ENCODE results near the gene TMPRSS13.
"Not testable (repeated sequence)": the region's sequence is repeated elsewhere in the genome, so short reads cannot be mapped to it uniquely, and the experiment has no call there.

Gene TMPRSS13

DNA sequence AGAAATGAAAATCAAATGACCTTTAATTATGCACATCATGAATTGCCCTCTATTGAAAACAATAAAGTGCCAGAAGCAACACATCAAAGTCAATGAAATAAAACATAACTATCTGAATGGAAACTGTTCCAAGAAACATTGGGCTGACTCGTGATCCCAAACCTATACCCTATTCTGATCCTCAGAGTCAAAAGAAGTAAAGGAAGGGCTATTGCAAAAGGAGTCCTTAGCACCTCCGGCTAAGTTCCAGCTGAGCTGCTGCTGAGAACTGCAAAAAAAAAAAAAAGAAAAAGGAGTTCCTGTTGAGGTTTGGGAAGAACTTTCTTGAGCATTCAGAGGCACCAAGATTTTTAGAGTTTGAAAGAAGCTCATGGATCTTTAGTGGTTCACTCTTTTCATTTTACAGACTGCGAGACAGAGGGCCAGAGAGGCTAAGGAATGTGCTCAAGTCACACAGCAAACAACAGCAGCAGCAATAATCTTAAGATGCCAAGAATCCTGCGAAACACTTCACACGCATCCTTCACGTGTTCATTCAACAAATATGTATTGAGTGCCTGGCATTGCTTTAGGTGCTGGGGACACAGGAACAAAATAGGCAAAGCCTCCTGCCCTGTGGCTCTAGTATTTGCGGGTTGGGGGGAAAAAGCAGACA is 841 bp upstream of the TMPRSS13 start:
- H3K36me3 ChIP-seq (ENCODE audit: low read depth), result no peaks in the 10 kb centered on the region
- no peak overlapping the region for H3K27ac ChIP-seq (ENCODE audit: poor library complexity, severe bottlenecking)
- H3K9me3 ChIP-seq (ENCODE audit: severe bottlenecking), result no peaks in the 10 kb centered on the region
- H3K4me3 ChIP-seq (ENCODE audit: severe bottlenecking), result no peak overlapping the region
- H3K4me1 ChIP-seq (ENCODE audit: insufficient read depth, poor library complexity, severe bottlenecking), result peaks cover 7% of the 10 kb centered on the region
- no peaks in the 10 kb centered on the region for H3K27me3 ChIP-seq (ENCODE audit: insufficient read depth, poor library complexity, severe bottlenecking)
- TF ChIP-seq, protein P1, sequence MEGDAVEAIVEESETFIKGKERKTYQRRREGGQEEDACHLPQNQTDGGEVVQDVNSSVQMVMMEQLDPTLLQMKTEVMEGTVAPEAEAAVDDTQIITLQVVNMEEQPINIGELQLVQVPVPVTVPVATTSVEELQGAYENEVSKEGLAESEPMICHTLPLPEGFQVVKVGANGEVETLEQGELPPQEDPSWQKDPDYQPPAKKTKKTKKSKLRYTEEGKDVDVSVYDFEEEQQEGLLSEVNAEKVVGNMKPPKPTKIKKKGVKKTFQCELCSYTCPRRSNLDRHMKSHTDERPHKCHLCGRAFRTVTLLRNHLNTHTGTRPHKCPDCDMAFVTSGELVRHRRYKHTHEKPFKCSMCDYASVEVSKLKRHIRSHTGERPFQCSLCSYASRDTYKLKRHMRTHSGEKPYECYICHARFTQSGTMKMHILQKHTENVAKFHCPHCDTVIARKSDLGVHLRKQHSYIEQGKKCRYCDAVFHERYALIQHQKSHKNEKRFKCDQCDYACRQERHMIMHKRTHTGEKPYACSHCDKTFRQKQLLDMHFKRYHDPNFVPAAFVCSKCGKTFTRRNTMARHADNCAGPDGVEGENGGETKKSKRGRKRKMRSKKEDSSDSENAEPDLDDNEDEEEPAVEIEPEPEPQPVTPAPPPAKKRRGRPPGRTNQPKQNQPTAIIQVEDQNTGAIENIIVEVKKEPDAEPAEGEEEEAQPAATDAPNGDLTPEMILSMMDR (IDR thresholded peaks at IDR 0.05; ENCODE audit: poor library complexity, severe bottlenecking), result no peak
- DNase-seq (ENCODE audit: low spot score) (no peak), ATAC-seq (ENCODE audit: low read depth) (no peak)

DNA sequence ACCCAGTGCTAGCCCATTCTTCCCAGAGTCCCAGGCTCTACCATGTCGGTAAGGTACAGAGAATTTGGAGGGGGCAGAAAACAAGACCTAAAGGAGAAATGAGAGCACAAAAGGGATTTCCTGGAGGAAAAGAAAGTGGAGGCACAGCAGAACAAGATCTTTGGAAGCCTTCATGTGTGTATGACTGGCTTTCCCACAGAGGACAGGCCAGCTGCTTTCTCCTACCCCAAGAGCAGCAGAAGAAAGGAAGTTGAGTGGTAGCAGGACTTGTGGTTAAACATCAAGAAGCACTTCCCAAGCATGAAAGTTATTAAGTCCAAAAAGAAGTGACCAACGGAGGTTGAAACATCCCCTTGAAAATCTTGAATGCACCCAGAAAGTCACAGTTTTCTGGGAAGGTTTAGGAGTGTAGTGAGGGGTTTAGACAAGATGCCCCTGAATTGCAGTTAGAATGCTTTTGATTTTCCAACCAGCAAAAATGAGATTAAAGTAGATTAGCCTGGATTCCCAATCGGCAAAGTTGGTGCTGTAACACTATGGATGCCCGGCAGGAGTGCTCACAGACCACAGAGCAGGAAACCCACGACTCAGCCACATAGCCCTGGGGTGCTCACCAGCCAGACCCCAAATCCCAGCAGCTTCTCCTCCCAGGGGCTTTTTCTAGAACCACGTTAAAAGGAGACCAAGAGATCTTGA is 608 bp downstream of the TMPRSS13 start:
- H3K4me1 ChIP-seq (ENCODE audit: insufficient read depth, poor library complexity, severe bottlenecking), result peaks cover 7% of the 10 kb centered on the region
- TF ChIP-seq, protein P1 (IDR thresholded peaks at IDR 0.05; ENCODE audit: poor library complexity, severe bottlenecking), result no peak

DNA sequence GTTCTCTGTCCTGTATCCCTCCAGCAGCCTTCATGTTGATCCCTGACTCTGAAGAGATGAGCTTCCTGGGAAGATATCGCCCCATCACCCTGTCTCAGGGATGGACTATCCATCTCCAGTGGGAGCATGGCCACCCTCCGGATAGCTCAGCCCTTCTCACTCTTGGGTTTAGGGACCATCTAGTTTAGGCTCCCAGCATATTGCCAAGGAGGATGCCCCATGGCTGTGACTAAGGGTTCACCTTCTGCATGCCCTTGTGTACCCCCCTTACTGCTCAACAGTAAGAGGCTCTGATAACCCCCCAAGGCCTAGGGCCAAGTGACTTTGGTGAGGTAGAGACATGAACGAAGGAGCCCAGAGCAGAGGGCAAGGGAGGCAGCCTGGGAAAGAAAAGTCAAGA is 1.3 kb downstream of the TMPRSS13 start:
- peaks cover 7% of the 10 kb centered on the region for H3K4me1 ChIP-seq (ENCODE audit: insufficient read depth, poor library complexity, severe bottlenecking)
- H3K27ac ChIP-seq (ENCODE audit: poor library complexity, severe bottlenecking), result no peak overlapping the region
- H3K36me3 ChIP-seq (ENCODE audit: low read depth), result no peaks in the 10 kb centered on the region
- DNase-seq (ENCODE audit: low spot score), result no peak
- no peaks in the 10 kb centered on the region for H3K27me3 ChIP-seq (ENCODE audit: insufficient read depth, poor library complexity, severe bottlenecking)
- ATAC-seq (ENCODE audit: low read depth), result no peak
- no peaks in the 10 kb centered on the region for H3K9me3 ChIP-seq (ENCODE audit: severe bottlenecking)
- H3K4me3 ChIP-seq (ENCODE audit: severe bottlenecking), result no peak overlapping the region
- TF ChIP-seq, protein P1 (IDR thresholded peaks at IDR 0.05; ENCODE audit: poor library complexity, severe bottlenecking), result no peak

More for the DNA sequence above, 608 bp downstream of the TMPRSS13 start:
- H3K27me3 ChIP-seq (ENCODE audit: insufficient read depth, poor library complexity, severe bottlenecking), result no peaks in the 10 kb centered on the region
- no peak overlapping the region for H3K27ac ChIP-seq (ENCODE audit: poor library complexity, severe bottlenecking)
- peak; percentile 18; the same call in 2 of the 3 replicates for ATAC-seq (ENCODE audit: low read depth)
- DNase-seq (ENCODE audit: low spot score), result no peak
- H3K36me3 ChIP-seq (ENCODE audit: low read depth), result no peaks in the 10 kb centered on the region
- no peaks in the 10 kb centered on the region for H3K9me3 ChIP-seq (ENCODE audit: severe bottlenecking)
- no peak overlapping the region for H3K4me3 ChIP-seq (ENCODE audit: severe bottlenecking)

DNA sequence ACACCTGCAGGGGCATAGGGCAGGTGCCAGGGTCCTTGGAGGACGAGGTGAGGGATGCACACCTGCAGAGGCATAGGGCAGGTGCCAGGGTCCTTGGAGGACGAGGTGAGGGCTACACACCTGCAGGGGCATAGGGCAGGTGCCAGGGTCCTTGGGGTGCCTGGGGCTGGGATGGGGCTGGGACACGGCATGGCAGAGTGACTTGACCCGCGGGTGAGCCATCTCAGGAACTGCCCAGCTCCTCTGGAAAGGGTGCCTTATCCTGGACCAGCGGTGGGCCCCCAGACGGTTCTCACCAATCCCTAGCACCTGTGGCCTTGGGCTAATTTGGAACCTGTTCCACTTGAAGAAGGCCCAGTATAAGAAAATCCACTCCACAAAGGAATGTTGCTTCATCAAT is 3.0 kb downstream of the TMPRSS13 start:
- DNase-seq (ENCODE audit: low spot score); H3K4me1 ChIP-seq (ENCODE audit: insufficient read depth, poor library complexity, severe bottlenecking); H3K9me3 ChIP-seq (ENCODE audit: severe bottlenecking): not testable (repeated sequence)

DNA sequence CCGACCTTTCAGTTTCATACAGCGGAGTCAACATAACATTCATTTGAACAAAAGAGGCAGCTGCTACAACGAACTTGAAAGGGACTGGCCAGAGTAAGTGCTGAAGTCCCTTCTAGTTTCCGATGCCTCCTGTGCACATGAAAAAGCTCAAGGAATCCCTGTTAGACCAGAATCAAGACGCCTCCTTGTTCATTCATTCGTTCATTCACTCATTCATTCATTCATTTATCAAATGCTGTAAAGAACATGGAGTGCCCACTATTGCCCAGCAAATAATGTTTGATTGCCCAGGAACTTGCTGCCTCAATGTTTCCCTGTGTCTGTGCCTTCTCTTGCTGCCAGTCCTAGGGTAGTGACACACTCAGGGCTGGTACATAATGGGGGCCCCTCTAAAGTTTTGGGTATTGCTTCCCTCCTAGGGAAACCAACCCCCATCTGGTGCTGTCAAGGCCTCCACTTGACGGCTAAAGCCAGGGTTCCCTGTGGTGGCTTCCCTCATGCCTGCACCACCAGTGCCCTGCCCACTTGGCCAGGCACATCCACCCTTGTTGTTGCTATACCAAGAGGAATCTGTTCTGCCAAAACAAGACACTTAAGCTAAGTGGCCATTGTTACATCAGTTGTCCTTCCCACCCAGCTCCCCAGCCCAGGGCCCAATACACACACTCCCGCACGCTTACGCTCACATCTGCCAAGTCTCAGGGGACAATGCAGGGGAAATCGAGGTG is 3.8 kb downstream of the TMPRSS13 start:
- Histone ChIP-seq H3K4me3 (ENCODE audit: severe bottlenecking) (no peak overlapping the region), H3K9me3 (ENCODE audit: severe bottlenecking) (no peaks in the 10 kb centered on the region), H3K27me3 (ENCODE audit: insufficient read depth, poor library complexity, severe bottlenecking) (no peaks in the 10 kb centered on the region), H3K4me1 (ENCODE audit: insufficient read depth, poor library complexity, severe bottlenecking) (peaks cover 7% of the 10 kb centered on the region), H3K36me3 (ENCODE audit: low read depth) (no peaks in the 10 kb centered on the region), H3K27ac (ENCODE audit: poor library complexity, severe bottlenecking) (no peak overlapping the region)
- TF ChIP-seq, protein P1 (IDR thresholded peaks at IDR 0.05; ENCODE audit: poor library complexity, severe bottlenecking), result no peak
- ATAC-seq (ENCODE audit: low read depth) (no peak), DNase-seq (ENCODE audit: low spot score) (no peak)

More for the DNA sequence above, 3.0 kb downstream of the TMPRSS13 start:
- not testable (repeated sequence) for H3K27ac ChIP-seq (ENCODE audit: poor library complexity, severe bottlenecking); H3K4me3 ChIP-seq (ENCODE audit: severe bottlenecking); H3K36me3 ChIP-seq (ENCODE audit: low read depth); ATAC-seq (ENCODE audit: low read depth); H3K27me3 ChIP-seq (ENCODE audit: insufficient read depth, poor library complexity, severe bottlenecking)

Measured in RWPE2 (cell line).